ENCODE results near the gene ABTB2. TPM values are rescaled to one million over a fixed set of nuclear protein-coding genes. Genes with fewer than 3 reads are reported as not detected.

Gene ABTB2
- total and polyA plus RNA-seq, 2 experiments from 2014 or later = 2.6 to 12.1 TPM

- TF ChIP-seq CTCF (conservative IDR thresholded peaks at IDR 0.05; ENCODE audit: low read depth in 2 of 2) (no peak), POLR2AphosphoS5 (IDR thresholded peaks at IDR 0.05; ENCODE audit: low read depth) (no peak), NANOG (IDR thresholded peaks at IDR 0.05; ENCODE audit: borderline replicate concordance) (no peak), CREB1 (CRISPR knock-in tag; IDR thresholded peaks at IDR 0.05; ENCODE audit: low read depth) (no peak), ZNF462 (CRISPR knock-in tag; IDR thresholded peaks at IDR 0.05) (no peak), EZH2phosphoT487 (IDR thresholded peaks at IDR 0.05; ENCODE audit: unreplicated experiment) (no peak), STAT1 (IDR thresholded peaks at IDR 0.05; ENCODE audit: unreplicated experiment) (no peak), JUNB (IDR thresholded peaks at IDR 0.05; ENCODE audit: unreplicated experiment) (no peak), ZNF331 (CRISPR knock-in tag; IDR thresholded peaks at IDR 0.05; ENCODE audit: low read depth) (no peak), ZNF114 (CRISPR knock-in tag; IDR thresholded peaks at IDR 0.05) (no peak), EZH2 (IDR thresholded peaks at IDR 0.05; ENCODE audit: low read depth, unreplicated experiment) (no peak), ETS1 (IDR thresholded peaks at IDR 0.05) (no peak), REST (IDR thresholded peaks at IDR 0.05; ENCODE audit: unreplicated experiment) (no peak)
- H3K79me2 ChIP-seq (replicated peaks; ENCODE audit: insufficient read depth) = no peaks in the 10 kb centered on the region
- no peak for DNase-seq (ENCODE audit: low spot score)
- no peaks in the 10 kb centered on the region; the same call in 1 of the 2 replicates for H4K20me1 ChIP-seq (replicated peaks; ENCODE audit: insufficient read depth)
- H3F3A ChIP-seq (replicated peaks; ENCODE audit: low read depth) = no peaks in the 10 kb centered on the region
- Mint-ChIP-seq H3K4me1 (no peaks in the 10 kb centered on the region), H3K27me3 (ENCODE audit: insufficient read depth, low read depth, poor library complexity) (peaks cover 9% of the 10 kb centered on the region), H3K4me3 (no peak overlapping the region), H3K9me3 (no peaks in the 10 kb centered on the region; the same call in 2 of the 3 replicates), H3K36me3 (ENCODE audit: low read depth) (peaks cover 16% of the 10 kb centered on the region; the same call in 2 of the 3 replicates), H3K27ac (no peak overlapping the region)
- H3K27me3 ChIP-seq (ENCODE audit: insufficient read depth) = no peaks in the 10 kb centered on the region
- no peaks in the 10 kb centered on the region for H3K4me1 ChIP-seq (ENCODE audit: insufficient read depth)
- H2AFZ ChIP-seq = no peak overlapping the region
- no peak overlapping the region for H3K4me2 ChIP-seq
- H3K36me3 ChIP-seq (ENCODE audit: insufficient read depth) = no peaks in the 10 kb centered on the region
- no peak overlapping the region for H3K4me3 ChIP-seq
- ATAC-seq = no peak
- no peak overlapping the region for H3K27ac ChIP-seq (ENCODE audit: low read depth)
- no peaks in the 10 kb centered on the region for H3K9me2 ChIP-seq (ENCODE audit: insufficient read depth)
These were observed 195.4 kb downstream of the ABTB2 start for GRCh38 chr11:34162493-34162820.

All from GM23338 (cell line).